HG03025 (cell line): ENCODE measurements around the gene HIP1.
"Not testable (repeated sequence)": the region's sequence is repeated elsewhere in the genome, so short reads cannot be mapped to it uniquely, and the experiment has no call there.

Experiments
- ATAC-seq: cut with Tn5 transposase; IDR thresholded peaks from one replicate; pipeline ENCODE4 v1.9.1; 2021; ENCODE audit warnings: mild to moderate bottlenecking, moderate library complexity; ENCODE audit not compliant: unreplicated experiment, low FRiP score

Gene HIP1

DNA sequence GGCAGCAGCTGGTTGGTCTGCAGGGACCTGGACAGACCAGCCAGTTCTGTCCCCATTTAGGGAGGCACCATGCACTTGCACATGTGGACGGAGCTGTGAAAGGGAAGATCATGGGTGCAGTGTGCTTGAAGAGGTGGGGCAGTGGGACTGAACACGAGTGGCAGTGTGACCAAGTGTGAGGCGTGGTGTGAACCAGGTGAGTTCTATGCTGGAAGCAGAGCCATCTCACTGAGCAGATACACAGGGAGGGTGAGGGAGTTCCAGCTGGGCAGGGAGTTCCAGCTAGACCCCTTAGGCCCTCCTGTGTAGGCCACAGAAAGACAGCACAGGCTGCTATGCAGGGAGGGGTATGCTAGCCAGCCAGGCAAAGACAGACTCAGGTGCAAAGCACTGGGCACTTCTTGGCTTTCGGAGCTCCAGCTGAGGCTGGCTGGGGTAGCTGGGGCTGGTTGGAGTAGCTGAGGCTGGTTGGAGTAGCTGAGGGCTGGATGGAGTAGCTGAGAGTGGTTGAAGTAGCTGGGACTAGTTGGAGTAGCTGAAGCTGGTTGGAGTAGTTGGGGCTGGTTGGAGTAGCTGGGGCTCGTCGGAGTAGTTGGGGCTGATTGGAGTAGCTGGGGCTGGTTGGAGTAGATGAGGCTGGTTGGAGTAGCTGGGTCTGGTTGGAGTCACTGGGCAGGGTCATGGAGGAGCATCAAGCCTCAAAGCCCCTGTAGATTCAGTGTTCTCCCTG, 90.9 kb downstream of the HIP1 start:
- no peak for ATAC-seq

GRCh38 chr7:75646571-75647102, 92.1 kb downstream of the HIP1 start:
- no peak for ATAC-seq

DNA sequence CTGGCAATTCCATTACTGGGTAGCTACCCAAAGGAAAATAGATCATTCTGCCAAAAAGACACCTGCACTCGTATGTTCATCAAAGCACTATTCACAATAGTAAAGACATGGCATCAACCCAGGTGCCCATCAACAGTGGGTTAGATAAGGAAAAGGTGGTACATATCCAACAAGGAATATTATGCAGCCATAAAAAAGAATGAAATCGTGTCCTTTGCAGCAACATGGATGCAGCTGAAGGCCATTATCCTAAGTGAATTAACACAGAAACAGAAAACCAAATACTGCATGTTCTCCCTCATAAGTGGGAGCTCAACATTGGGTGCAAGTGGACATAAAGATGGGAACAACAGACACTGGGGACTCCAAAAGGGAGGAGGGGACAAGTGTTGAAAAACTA, 93.2 kb downstream of the HIP1 start:
- ATAC-seq, result no peak

- ATAC-seq, result no peak
Observed at GRCh38 chr7:75644589-75644988, 94.2 kb downstream of the HIP1 start.

GRCh38 chr7:75642810-75643486, 95.8 kb downstream of the HIP1 start:
- ATAC-seq, result no peak

DNA sequence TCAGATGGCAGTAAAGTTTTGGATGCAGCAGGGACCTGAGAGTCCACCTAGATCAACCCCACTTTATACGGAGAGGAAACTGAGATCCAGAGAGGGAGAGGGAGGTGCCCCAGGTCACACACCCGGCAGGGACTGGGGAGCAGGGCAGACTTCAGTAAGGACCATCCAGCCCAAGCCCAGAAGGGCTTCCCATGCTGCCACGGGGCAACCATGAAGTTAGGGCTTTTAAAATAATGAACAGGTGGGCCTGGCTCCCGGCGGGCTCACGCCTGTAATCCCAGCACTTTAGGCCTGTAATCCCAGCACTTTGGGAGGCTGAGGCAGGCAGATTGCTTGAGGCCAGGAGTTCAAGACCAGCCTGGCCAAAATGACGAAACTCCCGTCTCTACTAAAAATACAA, 98.5 kb downstream of the HIP1 start:
- no peak for ATAC-seq

DNA sequence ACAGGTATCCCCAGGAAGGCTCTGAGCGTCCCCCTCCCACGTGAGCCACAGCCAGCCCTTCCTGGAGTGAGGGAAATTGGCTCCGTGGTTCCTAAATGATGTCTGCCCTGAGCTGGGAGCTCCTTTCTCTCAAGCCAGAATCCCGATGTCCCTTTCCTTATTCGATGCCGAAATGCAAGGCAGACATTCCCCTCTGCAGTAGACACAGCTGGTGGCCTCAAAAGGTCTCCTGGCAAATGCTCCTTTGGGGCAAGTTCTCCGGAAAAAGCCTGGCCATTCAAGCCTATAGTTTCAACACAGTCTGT, 98.9 kb downstream of the HIP1 start:
- ATAC-seq, result no peak

- ATAC-seq, result no peak
Observed at GRCh38 chr7:75639071-75639885, 99.5 kb downstream of the HIP1 start.

DNA sequence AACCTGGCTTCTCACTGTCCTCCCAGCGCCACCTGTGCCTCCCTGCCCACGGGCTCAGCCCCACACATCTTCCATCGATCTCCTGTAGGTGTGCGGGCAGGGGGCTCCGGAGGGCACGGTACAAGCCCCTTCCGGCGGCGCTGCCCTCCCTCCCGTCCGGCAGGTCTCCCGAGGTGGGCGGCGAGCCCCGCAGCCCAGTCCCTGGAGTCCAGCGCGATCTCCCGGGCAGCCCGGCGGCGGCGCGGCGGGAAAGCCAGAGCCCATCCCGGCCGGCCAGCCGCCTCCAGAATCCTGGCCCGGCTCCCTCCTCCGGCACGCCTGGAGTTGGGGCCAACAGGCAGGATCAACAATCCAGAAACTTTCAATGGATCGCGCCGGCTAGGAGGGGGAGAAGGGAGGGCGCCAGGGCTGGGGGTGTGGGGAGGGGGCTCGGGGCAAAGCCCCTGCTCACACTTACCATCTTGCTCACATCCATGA, 100.1 kb downstream of the HIP1 start:
- ATAC-seq, result no peak

GRCh38 chr7:75637854-75638593, 100.7 kb downstream of the HIP1 start:
- no peak for ATAC-seq

DNA sequence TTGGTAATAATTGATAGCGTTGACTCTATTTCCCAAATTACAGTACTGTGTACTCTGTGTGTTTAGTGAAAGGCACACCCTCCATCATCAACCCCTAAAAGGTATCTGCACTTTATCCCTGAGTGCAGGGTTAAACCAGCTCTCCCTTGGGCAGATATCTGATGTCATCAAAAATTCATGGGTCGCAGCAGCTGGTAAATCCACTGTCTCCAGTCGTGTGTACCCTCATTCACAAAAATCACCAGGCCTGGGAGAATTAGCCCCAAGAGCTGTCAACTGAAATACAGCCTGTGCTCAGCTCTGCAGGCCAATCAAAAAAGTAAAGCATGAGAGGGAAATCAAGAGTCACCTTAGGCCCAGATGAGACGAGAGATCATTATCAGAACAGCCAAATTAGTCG, 103.7 kb downstream of the HIP1 start:
- ATAC-seq, result no peak

GRCh38 chr7:75632587-75632986, 106.2 kb downstream of the HIP1 start:
- not testable (repeated sequence) for ATAC-seq

DNA sequence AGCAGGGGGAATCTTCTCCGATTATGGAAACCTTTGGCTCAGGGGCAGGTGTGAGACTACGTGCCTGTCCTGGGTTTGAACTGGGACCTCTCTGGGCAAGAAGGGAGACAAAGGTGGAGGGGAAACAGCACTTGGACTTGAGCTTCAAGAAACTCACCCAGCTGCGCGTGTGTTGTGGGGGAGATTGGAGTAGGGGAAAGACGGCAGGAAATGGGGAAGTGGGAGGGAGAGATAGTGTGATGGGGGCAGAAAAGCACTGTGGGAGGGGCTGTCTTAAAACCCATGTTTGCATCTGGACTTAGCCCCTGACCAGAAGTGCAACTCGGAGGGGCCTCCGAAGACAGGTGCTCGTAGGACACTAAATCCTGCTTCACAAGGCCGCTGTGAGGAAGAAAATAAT, 107.0 kb downstream of the HIP1 start:
- no peak for ATAC-seq

DNA sequence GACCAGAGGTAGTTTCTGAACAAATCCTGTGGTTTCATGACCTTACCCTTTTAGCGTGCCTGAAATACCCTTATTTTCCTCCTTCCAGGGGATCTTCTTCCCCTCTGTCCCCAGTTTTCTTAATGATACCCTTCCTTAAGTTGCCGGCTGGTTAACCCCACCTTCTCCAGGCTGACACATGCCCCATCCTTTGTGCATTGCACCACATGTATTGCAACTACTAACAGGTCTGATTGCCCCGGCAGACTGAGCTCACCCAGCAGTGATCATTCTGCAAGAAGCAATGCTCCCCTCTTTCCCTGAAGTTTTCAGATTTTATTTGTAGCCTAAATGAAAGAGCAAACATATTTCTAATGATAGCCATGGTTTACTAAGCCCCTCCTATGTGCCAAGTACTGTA, 108.2 kb downstream of the HIP1 start:
- no peak for ATAC-seq

- ATAC-seq, result no peak
Observed at GRCh38 chr7:75629044-75629443, 109.7 kb downstream of the HIP1 start.

DNA sequence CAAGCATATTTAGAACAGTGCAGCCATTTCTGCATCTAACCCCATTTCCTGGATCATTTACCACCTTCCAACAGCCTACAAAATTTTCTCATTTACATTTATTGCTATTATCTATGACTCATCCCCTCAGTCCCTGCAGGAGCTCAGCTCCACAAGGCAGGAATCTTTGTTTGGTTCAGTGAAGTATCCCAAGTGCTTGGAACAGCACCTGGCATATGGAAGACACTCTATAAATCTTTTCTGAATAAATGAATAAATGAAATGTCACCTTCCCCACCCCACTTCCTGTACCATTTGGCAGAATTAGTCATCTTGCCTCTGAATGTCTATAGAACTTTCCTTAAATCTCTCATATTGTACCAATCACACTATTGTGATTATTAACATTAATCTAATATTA, 110.7 kb downstream of the HIP1 start:
- no peak for ATAC-seq

- ATAC-seq, result no peak
Observed at GRCh38 chr7:75626954-75627353, 111.8 kb downstream of the HIP1 start.

- ATAC-seq, result no peak
Observed at GRCh38 chr7:75625868-75626267, 112.9 kb downstream of the HIP1 start.

GRCh38 chr7:75624134-75624832, 114.5 kb downstream of the HIP1 start:
- ATAC-seq, result no peak
